Activated CD8-positive, alpha-beta memory T cell treated with anti-CD3 and anti-CD28 coated beads for 4 hours (primary cell): ENCODE results near the gene SLC22A7.
"Not testable (repeated sequence)": the region's sequence is repeated elsewhere in the genome, so short reads cannot be mapped to it uniquely, and the experiment has no call there.

Experiments
- DNase-seq, 2 donors: peaks; one replicate each; pipeline ENCODE4 v3.0.0-alpha.2; 2020; ENCODE audit warnings: low read depth in 2 of 2

Gene SLC22A7

DNA sequence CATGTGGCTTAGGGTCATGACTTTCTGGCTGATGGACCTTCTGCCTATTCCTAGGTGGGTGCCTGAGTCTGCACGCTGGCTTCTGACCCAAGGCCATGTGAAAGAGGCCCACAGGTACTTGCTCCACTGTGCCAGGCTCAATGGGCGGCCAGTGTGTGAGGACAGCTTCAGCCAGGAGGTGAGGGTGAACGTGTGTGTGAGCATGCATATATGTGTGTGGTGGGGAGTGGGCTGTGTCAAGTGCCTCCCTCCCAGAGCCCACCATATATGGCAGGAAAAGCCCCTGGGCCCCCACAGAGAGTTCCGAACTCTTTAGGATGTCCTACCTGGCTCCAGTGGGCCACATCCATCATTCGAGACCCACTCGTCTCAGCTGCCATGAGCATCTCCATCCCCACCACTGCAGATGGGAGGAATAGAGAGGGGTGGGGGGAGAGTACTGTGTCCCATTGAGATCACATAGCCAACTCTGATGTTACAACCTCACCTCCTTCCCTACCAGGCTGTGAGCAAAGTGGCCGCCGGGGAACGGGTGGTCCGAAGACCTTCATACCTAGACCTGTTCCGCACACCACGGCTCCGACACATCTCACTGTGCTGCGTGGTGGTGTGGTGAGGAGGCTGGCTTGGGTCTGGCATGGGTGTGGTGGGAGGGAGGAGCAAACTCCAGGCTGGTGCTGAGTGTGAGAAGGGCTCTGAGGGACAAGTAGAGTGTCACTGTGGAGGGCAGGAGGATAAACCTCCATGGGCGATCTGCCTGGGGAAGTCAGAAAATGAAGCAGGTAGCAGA, 3.2 kb downstream of the SLC22A7 start:
- DNase-seq, result no peak

- DNase-seq, result no peak
These were observed 4.1 kb downstream of the SLC22A7 start for GRCh38 chr6:43302126-43302525.

DNA sequence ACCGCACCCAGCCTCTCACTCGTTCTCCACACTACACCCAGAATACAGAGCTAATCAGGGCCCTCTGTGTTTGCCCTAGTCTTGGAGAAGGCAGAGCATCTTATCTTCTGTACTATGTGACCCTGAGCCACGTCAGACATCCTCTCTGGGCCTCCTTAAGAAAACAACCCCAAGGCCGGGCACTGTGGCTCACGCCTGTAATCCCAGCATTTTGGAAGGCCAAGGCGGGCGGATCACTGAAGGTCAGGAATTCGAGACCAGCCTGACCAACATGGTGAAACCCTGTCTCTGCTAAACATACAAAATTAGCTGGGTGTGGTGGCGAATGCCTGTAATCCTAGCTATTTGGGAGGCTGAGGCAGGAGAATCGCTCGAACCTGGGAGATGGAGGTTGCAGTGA, 4.9 kb downstream of the SLC22A7 start:
- not testable (repeated sequence) for DNase-seq

DNA sequence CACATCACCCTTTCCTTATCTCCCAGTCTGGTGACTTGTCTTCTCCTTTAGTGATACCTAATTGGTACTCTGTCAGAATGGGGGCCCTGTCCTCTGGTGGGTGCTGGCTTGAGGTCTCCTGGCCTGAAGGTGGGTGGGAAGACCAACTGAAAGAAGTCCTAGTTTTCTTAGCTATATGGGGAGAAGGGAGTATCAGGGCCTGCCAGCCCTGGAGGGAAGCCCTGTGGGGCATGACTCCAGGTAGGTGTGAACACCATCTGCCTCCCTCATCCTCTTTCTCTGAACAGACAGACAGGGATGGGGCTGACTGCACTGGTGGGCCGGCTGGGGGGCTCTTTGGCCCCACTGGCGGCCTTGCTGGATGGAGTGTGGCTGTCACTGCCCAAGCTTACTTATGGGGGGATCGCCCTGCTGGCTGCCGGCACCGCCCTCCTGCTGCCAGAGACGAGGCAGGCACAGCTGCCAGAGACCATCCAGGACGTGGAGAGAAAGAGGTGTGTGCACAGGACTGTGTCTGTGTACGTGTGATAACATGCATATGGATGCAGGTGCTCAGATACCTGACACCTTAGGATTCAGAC, 5.8 kb downstream of the SLC22A7 start:
- DNase-seq, result no peak

DNA sequence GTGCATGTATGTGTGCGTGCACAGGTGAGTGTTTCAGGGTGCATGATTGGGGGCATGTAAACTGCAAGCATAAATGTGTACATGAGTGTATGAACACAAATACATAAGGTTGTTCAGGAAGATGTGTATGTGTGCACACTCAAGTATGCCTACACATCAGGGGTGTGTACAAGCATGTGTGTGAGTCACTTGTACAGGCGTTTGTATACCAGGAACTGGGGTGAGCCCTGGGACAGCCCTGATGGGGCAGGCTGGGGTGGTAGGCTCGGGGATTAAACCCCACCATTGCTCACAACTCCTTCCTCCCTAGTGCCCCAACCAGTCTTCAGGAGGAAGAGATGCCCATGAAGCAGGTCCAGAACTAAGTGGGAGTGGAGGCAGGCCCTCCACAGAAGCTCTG, 6.3 kb downstream of the SLC22A7 start:
- DNase-seq, result no peak

GRCh38 chr6:43304882-43305281, 6.8 kb downstream of the SLC22A7 start:
- DNase-seq, result no peak

GRCh38 chr6:43306086-43306485, 8.0 kb downstream of the SLC22A7 start:
- no peak for DNase-seq

DNA sequence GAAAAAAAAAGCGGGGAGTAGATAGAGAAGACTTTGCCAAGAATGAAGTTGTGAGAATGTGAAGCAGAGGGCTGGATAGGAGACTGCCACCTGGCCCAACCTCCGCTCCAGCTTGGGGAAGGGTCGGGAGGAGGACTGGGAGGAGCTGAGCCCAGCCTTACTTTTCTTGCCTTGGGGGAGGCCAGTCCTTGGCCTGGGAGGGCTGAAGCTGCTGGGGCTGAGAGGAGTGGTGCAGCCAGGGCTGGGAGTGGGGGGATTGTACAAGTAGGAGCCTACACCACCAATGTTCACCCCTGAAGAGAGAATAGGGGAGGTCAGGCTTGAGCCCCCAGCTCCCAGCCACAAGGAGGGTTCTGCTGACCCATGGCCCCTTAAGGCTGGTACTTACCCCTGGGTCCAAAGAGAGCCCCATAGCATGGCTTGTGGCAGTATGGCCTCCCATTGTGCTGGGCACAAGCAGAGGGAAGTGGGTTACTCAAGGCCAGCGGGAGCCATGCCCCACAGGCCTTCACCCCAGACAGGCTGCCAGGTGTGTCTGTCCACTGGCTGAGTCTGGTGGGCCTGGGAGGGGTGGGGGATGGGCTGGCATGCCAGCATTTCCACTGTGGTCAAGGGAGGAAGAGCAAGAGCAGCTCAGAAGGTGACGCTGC, 9.5 kb downstream of the SLC22A7 start:
- DNase-seq, result no peak

GRCh38 chr6:43308101-43308989, 10.3 kb downstream of the SLC22A7 start, which contains the start of gene CRIP3:
CRIP3 (minus strand) TSS chr6:43308826; CDS start chr6:43308792, 34 bp downstream.
- peak in 1 of 2 donors; percentile 13 for DNase-seq

GRCh38 chr6:43308990-43309477, 11.0 kb downstream of the SLC22A7 start:
- no peak for DNase-seq

GRCh38 chr6:43310134-43310533, 12.1 kb downstream of the SLC22A7 start:
- no peak for DNase-seq

- DNase-seq, result no peak
These were observed 12.6 kb downstream of the SLC22A7 start for GRCh38 chr6:43310624-43311023.

DNA sequence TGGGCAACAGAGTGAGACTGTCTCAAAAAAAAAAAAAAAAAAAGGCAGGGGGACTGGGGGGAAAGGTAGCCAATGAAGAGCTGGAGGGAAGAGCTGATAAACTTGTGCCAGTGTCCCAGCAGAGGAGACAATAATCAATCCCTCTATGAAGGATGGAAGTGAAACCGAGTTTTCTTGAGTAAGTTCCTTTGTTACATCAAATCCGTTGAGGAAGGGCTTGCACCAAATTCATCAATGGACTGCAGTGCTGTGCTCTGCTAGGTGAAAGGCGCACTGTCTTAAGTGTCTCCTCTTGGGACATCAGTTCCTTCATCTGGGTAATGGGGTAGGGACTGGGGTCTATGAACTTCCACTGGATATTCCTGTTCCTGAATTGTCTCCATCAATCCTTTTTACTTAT, 13.6 kb downstream of the SLC22A7 start:
- DNase-seq, result no peak

DNA sequence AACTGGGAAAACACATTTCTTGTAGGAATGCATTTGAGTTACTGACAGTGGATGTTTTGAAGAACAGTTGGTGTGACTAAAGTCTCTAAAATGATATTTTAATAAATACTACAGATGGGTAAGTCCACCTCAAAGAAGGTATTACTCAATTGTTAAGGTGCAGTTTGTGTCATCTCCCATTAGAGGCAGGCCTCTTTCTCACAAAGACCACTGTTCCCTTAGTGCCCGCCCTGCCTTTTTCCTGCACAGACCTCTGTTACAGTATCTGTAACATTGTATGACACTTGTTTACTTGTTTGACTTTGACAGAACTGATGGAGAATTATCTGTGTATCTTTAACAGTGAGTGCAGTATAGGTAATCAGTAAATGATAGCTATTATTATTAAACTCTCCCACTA, 15.8 kb downstream of the SLC22A7 start:
- no peak for DNase-seq

DNA sequence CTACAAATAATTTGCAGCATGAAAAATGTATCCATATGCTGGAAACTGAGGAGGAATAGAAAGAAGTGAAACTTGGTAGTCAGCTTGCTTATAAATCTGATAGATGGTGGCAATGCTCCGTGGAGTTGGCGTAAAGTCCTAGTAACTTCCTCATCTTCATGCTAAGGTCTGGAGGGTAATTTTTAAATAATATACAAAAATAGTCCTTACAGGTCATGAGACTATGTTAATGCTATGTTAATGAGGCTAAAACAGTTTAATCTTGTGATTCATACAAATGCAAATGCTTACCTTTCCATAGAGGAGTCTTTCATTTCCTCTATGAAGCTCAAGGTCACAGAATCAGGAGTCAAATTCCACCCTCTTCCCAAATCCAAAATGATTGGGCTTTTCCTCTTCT, 20.0 kb downstream of the SLC22A7 start:
- no peak for DNase-seq

GRCh38 chr6:43325876-43326275, 27.8 kb downstream of the SLC22A7 start:
- DNase-seq, result no peak

GRCh38 chr6:43328528-43328927, 30.5 kb downstream of the SLC22A7 start:
- no peak for DNase-seq

- no peak for DNase-seq
These were observed 33.4 kb downstream of the SLC22A7 start for GRCh38 chr6:43331470-43331869.

DNA sequence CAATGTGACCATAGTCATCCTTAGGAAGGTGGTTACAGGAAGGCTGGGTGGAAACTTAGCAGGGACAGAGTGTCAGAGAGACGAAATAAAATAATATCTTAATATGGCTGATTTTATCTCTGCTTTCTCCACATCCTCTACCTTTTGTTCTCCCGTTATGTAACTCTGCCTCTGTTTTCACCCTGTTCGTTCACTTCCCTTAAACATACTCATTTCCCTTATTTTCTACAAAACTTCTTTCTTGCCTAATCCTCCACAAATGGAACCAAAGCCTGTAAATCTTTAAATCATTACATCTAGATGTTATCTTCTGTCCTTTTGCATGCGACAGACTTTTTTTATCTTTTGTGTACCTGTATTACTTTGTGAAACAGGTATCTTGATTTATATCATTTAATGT, 33.8 kb downstream of the SLC22A7 start:
- no peak for DNase-seq

- no peak for DNase-seq
These were observed 36.5 kb downstream of the SLC22A7 start for GRCh38 chr6:43334466-43335095.

DNA sequence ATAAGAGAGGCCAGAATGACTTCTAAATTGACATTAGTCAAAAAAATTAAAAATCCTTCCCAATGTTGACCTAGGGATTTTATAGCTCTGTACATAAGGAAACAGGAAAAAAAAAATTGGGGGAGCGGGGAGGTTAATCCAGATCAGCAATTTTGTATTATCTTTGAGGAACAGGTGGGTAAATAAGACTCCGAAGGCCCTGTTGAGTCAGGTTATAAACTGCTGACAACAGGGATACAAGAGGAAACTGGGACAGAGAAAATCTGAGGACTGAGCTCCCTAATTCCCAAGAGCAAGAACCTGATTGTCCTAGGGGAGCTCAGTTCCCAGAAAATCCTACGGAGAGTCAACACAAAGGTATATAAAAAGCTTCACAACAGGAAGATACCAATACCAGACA, 37.4 kb downstream of the SLC22A7 start:
- DNase-seq, result no peak
